ENCODE measurements around the gene CEP70. TPM values are rescaled to one million over a fixed set of nuclear protein-coding genes. Genes with fewer than 3 reads are reported as not detected.

Gene CEP70
- total RNA-seq, 4 donors from 2014 or later, result 10.2 to 13.5 (median 12.2) TPM

DNA sequence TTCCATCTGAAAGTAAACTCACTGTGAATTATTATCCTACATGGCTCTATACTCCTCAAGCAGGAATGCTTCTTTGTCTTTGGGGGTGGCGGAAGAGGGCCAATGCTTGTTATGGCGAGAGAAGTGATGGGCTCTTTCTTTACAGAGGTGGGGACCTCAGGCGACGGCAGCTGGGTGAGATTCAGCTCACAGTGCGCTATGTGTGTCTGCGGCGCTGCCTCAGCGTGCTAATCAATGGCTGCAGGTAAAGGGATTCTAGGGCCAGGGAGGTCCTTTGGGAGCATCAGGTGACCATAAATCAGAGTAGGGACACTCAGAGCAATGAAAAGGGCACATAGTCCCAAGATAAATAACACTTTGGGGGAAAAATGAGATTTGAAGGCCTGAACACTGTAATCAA lies 120.7 kb downstream of the CEP70 start:
- no peak for TF ChIP-seq POLR2A (IDR thresholded peaks at IDR 0.05)
- no peak for TF ChIP-seq CTCF (IDR thresholded peaks at IDR 0.05)
- 97% methylated on average over 8 of the region's 8 CpGs for WGBS, 2 donors
- H3K4me3 ChIP-seq (ENCODE audit: low read depth, poor library complexity, severe bottlenecking), result no peak overlapping the region
- DNase-seq (ENCODE audit: low spot score in 2 of 2), result no peak
- intact Hi-C loops (cut with DNase I; ENCODE audit: low total_unique reads), result no loop called here

DNA sequence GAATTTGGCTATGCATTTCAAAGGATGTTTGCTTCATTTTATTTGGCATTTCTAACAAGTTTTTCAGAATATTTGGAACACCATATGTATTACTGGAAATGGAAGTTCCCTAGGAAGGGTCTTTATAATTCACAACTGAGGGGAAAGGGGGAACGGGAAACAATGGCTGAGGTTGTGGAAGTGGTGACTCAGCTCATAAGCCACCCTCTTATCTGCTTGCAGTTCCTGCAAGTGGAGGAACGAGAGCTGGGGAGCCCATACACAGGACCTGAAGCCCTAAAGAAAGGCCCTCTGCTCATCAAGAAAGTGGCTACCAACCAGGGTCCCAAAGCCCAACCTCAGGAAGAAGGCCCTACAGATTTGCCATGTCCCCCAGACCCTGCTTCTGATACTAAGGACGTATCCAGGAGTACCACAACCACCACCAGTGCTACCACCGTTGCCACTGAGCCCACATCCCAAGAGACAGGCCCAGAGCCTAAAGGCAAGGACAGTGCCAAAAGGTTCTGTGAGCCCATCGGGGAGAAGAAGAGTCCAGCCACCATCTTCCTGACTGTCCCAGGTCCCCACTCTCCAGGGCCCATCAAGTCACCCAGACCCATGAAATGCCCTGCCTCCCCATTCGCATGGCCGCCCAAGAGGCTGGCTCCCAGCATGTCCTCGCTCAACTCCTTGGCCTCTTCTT lies 121.8 kb downstream of the CEP70 start:
- 92 to 94% methylated on average over 8 of the region's 8 CpGs for WGBS, 2 donors
- TF ChIP-seq CTCF (IDR thresholded peaks at IDR 0.05) (no peak), POLR2A (IDR thresholded peaks at IDR 0.05) (no peak)
- H3K4me3 ChIP-seq (ENCODE audit: low read depth, poor library complexity, severe bottlenecking), result no peak overlapping the region
- intact Hi-C loops (cut with DNase I; ENCODE audit: low total_unique reads), result no loop called here
- DNase-seq (ENCODE audit: low spot score in 2 of 2), result no peak

- intact Hi-C loops (cut with DNase I; ENCODE audit: low total_unique reads), result no loop called here
- TF ChIP-seq POLR2A (IDR thresholded peaks at IDR 0.05) (no peak), CTCF (IDR thresholded peaks at IDR 0.05) (no peak)
- H3K4me3 ChIP-seq (ENCODE audit: low read depth, poor library complexity, severe bottlenecking), result no peak overlapping the region
- no peak for DNase-seq (ENCODE audit: low spot score in 2 of 2)
- 33 to 47% methylated on average over 1 of the region's 1 CpG for WGBS, 2 donors
These were observed 122.6 kb downstream of the CEP70 start for GRCh38 chr3:138471481-138471880.

DNA sequence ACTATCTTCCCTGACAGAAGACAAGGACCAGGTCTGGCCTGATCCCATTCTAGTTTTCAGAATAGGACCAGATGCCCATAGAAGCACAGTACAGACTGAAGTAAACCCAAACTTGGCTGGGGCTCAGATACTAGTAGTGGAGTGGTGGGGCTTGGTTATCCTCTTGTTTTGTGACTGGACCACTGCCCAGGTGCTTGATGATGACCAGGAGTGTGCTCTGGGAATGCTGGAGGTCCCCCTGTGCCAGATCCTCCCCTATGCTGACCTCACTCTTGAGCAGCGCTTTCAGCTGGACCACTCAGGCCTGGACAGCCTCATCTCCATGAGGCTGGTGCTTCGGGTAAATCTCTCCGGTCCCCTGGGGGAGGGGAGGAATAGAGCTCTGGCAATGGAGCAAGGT lies 123.4 kb downstream of the CEP70 start:
- no peak for DNase-seq (ENCODE audit: low spot score in 2 of 2)

DNA sequence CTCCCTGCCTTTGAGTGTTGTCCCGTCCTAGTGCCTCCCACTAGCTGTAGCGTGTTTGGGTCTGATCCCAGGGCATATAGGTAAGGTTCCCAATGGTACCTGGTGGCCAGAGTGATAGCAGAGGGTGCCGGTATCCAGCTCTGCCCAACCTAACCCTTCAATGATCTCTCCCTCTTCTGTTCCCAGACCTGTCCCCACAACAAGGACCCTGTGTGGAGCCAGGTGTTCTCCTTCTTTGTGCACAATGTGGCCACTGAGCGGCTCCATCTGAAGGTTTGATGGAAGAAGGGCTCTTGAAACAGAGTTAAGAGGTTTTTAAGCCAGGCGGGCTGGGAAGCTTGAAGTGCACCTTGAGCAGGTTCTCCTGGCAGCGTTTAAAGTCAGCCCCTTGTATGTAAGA lies 124.2 kb downstream of the CEP70 start:
- intact Hi-C loops (cut with DNase I; ENCODE audit: low total_unique reads), result no loop called here
- 90 to 93% methylated on average over 6 of the region's 6 CpGs for WGBS, 2 donors
- TF ChIP-seq CTCF (IDR thresholded peaks at IDR 0.05) (no peak), POLR2A (IDR thresholded peaks at IDR 0.05) (no peak)
- no peak for DNase-seq (ENCODE audit: low spot score in 2 of 2)
- H3K4me3 ChIP-seq (ENCODE audit: low read depth, poor library complexity, severe bottlenecking), result no peak overlapping the region

More for the DNA sequence above, 123.4 kb downstream of the CEP70 start:
- no peak for TF ChIP-seq POLR2A (IDR thresholded peaks at IDR 0.05)
- no peak for TF ChIP-seq CTCF (IDR thresholded peaks at IDR 0.05)
- H3K4me3 ChIP-seq (ENCODE audit: low read depth, poor library complexity, severe bottlenecking), result no peak overlapping the region
- intact Hi-C loops (cut with DNase I; ENCODE audit: low total_unique reads), result no loop called here
- 85 to 87% methylated on average over 3 of the region's 3 CpGs for WGBS, 2 donors

DNA sequence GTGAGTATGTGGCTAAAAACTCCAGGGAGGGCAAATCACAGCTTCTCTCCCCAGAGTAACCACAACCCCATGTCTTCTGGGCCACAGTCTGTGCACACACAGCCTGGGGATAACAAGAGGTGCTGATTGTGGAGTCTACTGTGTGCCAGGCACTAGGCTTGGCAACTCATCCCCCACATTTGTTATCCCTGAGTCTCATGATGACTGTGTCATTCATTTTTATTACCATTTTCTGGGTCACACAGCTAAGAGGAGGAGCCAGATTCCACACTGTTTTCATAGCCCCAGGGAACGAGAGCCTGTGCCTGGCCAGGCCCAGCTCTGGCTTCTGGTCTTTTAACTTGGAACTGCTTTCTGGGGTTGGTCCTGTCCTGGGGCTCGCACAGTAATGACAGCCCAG lies 125.2 kb downstream of the CEP70 start:
- intact Hi-C loops (cut with DNase I; ENCODE audit: low total_unique reads), result no loop called here
- WGBS, 2 donors, result 23 to 26% methylated on average over 2 of the region's 2 CpGs
- no peak overlapping the region for H3K4me3 ChIP-seq (ENCODE audit: low read depth, poor library complexity, severe bottlenecking)
- DNase-seq (ENCODE audit: low spot score in 2 of 2), result no peak
- TF ChIP-seq CTCF (IDR thresholded peaks at IDR 0.05), result no peak
- no peak for TF ChIP-seq POLR2A (IDR thresholded peaks at IDR 0.05)
